Dedifferentiated amniotic fluid mesenchymal stem cell (primary cell): Measurements from ENCODE around the gene FOXF1.
A peak's percentile ranks its signal among the peaks of the same experiment; 100 is the strongest.

Experiments used
- DNase-seq: peaks from one replicate; pipeline ENCODE4 v3.0.0-alpha.2; 2016; ENCODE audit errors: extremely low spot score

FOXF1 gene

DNA sequence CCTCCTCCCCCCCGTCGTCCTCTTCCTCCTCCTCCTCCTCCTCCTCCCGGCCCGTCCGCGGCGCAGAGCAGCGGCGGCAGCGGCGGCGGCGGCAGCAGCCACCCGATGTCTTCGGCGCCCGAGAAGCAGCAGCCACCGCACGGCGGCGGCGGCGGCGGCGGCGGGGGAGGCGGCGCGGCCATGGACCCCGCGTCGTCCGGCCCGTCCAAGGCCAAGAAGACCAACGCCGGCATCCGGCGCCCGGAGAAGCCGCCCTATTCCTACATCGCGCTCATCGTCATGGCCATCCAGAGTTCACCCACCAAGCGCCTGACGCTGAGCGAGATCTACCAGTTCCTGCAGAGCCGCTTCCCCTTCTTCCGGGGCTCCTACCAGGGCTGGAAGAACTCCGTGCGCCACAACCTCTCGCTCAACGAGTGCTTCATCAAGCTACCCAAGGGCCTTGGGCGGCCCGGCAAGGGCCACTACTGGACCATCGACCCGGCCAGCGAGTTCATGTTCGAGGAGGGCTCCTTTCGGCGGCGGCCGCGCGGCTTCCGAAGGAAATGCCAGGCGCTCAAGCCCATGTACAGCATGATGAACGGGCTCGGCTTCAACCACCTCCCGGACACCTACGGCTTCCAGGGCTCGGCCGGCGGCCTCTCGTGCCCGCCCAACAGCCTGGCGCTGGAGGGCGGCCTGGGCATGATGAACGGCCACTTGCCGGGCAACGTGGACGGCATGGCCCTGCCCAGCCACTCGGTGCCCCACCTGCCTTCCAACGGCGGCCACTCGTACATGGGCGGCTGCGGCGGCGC lies at the start of gene FOXF1:
Gene FOXF1, plus strand, starts transcription at position 63 of the 797 bp plus-strand sequence. Its CDS starts 43 bp downstream, at position 106.
- peak; percentile 30 for DNase-seq

DNA sequence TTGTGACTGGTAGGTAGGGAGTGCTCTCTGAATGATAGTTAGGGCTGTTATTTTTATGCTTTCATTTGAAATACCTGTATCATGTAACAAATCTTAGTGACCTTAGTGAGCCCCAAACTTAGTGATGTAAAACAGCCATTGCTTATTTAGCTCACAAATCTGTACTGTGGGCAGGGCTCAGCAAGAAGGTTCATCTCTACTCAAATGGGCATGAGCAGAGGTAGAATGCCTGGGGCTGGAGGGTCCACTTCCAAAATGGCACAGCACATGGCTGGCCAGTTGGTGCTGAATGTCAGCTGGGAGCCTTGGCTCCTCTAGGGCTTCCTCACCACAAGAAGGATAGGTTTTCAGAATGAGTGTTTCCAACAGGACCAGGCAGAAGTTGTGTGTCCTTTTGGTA lies 49.3 kb upstream of the FOXF1 start:
- no peak for DNase-seq

DNA sequence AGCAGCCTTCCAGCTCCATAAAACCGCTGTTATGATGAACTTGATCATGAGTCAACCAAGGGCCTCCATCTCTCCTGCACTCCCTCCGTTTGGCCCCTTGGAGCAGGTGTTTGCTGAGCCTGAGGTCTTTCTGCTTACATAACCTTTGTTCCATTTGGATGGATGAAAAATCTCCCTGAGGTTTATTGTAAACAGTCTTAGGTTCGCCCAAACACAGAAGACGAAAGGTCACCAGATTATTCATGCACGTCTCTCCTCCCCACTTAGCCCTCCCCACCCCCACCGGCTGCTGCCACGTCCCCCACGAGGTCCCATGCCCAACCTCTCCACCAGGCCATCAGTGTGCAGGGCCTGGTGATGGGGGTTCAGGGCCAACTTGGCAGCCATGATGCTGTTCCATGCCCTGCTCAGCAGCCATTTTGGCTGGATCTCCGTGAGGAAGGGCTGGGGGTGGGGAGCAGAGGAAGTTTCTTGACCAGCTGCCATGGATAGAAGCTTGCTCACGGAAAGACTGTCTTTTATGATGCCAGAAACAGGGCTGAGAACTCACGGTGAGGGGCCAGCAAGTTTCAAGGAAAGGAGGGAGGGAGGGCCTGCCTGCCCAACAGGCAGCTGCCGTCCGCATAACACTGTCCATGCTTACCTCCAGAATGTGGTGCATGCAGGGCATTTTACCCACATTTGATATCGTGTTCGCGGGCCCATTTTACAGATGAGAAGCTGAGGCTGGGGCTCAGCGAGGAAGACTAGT lies 47.8 kb upstream of the FOXF1 start:
- no peak for DNase-seq

DNA sequence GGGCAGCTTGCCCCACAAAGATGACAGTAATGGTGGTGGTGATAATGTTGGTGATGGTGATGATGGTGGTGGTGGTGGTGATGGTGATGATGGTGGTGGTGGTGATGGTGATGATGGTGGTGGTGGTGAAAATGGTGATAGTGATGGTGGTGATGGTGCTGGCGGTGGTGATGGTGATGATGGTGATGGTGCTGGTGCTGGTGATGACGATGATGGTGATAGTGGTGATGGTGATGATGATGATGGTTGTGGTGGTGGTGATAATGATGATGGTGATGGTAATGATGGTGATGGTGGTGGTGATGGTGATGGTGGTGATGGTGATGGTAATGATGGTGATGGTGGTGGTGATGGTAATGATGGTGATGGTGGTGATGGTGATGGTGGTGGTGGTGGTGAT lies 46.3 kb upstream of the FOXF1 start:
- DNase-seq: no peak

DNA sequence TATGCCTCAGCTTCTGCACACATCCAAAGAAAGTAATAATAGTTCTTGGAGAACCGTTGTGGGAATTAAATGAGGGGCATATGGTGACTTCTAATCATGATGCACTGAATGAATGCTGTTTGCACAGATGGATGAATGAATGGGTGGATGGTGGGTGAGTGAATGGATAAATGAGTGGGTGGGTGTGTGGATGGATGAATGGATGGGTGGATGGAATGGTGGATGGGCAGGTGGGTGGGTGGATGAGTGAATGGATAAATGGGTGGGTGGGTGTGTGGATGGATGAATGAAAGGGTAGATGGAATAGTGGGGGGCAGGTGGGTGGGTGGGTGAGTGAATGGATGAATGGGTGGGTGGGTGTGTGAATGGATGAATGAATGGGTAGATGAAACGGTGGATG lies 44.9 kb upstream of the FOXF1 start:
- DNase-seq: no peak

DNA sequence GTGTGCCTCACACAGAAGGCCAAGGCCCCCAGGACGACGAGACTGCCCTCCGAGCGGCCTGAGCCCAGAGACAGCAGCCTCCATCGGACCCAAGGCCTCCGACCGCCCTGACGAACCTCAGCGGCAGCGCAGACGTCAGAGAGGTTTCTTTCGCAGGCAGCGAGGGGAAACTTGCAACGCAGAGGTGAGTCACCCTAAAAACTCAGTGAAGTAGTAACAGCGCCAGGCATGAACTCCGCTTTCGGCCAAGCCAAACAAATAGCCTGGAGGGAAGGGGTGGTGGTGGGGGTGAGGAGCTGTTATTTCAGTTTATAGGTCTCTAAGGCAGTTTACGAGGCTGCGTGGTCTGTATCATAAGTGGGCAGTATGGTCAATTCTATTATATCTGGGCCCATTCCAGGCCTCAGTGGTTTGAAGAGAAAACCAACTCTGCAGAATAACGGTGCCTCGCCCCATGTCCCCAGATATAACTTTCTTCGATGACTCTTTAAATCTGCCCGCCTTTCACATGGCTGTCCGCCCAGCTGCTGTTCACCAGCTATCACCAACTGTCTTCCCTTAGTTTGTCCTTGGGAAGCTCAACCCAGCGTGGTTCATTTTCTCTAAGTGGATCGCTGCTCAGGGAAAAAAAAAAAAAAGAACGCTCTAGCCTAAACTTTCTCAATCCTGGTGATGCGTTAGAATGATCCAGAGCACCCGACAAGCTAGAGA lies 43.5 kb upstream of the FOXF1 start:
- no peak for DNase-seq

DNA sequence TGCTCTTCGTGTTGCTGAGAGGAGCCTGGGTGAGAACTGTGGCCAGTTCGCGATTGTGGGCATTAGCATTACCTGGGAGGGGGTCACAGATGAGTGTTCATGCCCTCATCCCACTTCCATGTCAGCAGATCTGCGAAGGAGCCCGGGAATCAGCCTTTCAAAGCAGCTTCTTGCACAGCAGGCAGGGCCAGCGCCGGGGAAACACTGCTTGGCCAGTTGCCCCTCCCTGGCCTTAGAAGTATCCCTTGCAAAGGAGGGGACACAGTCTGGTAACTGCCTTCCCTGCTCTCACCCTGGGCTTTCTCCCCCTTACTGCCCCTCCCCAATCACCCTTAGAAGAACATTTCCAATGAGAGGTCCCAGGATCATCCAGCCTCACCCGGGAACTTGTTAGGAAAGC lies 42.8 kb upstream of the FOXF1 start:
- DNase-seq: no peak

DNA sequence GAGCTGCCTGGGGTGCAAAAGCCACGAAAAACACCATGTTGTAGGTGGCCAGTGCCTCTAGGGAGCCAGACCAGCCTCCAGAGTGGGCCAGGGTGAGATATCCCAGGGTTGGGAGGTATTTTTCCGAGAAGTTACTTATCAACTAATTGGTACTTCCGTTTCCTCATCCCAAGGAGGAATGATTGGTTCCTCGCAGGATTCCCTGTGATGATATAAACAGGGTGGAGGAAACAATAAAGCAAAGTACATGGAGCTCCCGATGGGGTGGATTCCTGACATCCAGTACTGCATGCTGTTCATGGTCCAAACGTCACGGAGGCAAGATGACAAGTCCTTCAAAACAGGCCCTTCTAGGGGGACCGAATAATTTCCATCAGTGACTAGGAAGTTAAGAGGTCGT lies 39.4 kb upstream of the FOXF1 start:
- no peak for DNase-seq

DNA sequence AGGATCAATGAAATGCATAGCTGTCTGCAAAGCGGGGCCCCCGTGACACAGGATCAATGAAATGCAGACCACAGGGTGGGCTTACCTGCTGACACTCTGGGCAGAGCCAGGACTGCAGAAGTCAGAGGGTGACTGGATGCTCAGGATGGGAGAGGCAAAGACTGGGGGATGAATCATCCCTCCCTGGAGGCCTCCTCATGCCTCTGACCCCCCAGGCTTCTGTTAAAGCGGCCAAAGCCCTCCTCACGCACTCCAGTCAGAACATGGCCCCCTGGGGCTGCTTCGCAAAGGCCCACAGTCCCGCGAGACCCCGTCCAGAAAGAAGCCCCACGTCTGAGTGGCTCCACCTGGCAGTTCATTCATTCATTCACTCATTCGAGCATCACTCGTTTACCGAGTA lies 38.4 kb upstream of the FOXF1 start:
- no peak for DNase-seq

DNA sequence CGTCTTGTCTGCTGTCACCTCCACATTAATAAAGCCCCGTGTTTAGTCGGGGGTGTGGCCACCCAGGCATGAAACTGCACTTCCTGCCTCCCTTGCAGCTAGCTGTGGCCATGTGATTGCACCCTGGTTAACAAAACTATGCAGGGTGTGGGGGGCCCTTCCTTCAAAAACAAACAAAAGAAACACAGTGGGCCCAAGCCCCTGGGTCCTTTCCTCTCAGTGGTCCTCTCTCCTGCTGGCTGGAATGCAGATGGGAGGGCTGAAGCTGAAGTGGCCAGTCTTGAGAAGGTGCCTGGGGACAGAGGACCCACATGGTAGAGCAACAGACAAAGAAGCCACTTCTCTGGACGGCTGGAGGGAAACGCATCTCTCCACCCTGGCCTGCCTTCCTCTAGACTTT lies 38.0 kb upstream of the FOXF1 start:
- no peak for DNase-seq

DNA sequence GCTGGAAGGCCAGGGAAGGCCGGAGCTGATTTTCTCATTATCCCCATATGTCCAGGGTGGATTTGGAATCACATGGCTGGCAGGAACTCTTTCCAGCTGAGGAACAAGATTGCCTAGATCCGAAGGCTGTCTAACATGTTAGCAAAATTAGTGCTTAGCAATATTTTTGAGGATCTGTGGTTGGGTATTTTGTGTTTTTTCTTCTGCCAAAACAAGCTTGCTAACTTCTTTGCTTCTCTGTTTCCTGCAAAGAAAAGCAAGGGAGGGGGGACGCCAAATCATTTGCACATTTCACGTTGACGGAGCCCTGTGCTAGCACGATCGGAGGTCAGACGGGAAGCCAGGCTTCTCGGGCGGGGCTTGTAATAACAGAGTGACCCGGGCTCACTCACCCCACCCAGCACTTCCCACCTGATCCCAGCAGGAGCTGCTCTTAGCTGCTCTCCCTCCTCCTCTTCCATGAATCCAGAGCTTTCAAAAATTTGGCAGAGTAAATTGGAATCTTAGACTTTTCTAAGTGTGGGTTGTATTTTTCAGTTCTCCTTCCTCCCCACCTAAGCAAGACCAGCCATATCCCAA lies 33.3 kb upstream of the FOXF1 start:
- no peak for DNase-seq

DNA sequence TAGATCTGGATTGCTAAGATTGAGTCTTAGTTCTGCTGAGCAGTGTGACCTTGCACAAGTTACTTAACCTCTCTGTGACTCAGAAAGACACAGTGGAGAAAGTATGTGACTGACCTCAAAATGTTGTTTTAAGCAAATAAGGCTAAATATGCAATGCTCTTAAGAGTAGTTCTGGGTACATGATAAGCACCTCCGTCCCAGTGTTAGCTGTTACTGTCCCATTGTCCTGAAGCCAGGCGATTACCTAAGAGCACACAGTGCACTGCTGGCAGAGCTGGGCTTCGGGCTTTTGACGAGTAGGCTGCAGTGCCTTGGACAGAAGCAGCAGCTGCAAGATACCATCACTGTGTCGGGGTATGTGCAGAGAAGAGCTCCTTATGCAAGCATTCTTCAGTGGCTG lies 32.7 kb upstream of the FOXF1 start:
- DNase-seq: no peak

DNA sequence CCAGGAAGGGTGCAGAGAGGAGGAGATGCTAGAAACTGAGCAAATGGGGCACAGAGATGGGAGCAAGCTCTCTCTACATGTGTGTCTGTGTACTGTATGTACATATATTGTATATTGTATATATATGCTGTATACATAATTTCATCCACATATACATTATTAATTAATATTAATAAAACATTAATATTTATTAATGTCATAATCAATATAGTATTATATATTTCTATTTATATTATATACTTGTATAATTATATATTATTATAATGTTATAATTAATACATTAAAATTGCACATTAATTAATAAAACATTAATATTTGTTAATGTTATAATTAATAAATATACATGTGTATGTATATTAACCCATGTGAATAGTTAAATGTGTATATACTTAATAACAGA lies 31.5 kb upstream of the FOXF1 start:
- DNase-seq: no peak

DNA sequence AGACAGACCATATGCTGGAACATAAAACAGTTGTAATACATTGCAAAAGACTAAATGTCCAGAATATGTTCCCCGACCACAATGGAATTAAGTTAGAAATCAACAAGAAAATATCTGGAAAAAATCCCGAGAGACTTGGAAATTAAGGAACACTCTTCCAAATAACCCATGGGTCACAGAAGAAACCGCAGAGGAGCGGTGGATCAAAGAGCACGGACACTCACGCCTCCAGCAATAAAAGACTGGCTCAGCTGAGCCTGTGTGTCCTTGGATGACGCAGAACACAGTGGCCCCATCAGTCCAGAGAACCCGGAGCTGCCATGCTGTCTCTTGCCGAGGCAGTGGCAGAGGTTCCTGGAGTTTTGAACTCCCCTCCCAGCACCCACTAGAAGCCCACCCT lies 30.9 kb upstream of the FOXF1 start:
- DNase-seq: no peak

DNA sequence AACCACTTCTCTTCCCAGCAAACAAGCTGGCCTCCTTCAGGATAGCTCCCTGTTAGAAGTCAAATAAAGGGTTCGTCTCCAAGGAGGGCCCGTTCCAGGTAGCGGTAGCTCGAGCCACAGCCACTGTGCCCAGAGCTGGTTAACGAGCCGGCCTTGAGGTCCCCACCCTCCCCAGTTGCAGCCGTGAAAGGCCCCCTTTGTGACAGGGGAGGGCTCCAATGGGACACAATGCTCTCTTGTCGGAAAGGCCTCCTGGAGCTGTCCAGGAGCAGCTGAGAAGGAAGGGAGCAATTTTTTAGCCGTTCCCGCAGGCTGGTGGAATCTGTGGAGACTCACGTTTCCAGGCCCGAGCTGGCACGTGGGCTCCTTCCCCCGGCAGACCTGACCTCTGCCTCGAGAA lies 29.9 kb upstream of the FOXF1 start:
- no peak for DNase-seq

DNA sequence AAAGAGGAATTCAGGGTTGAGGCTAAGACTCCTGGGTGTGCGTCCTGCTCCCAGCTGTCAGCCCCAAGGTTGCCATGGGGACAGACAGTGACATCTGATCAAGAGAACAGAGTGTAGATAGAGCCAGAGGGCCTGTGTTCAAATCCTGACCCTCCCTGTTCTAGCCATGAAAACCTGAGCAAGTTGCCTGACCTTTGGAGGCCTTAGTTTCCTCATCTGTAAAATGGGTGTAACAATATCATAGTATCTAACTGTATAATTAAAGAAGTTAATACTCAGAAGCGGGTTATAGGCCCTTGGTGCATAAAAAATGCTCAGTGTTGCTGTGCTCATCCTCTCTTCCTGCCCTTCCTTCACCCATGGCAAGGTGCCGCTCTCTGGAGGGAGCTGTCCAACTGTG lies 28.7 kb upstream of the FOXF1 start:
- DNase-seq: no peak

DNA sequence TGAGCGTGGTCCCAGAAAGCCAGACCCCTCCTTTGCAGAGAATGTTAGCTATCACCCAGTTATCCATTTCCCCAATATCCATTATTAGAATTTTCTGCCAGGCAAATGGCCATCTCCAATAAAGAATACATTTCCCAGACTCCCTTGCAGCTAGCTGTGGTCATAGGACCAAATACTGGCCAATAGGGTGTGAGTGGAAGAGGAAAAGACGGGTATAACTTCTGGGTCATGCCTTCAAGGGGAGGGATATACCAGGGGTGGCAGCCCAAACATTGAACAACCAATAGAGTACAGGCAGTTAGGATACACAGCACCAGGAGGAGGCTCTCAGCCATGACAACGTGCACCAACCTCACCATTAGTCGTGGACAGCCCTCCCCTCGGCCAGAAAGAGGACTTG lies 26.1 kb upstream of the FOXF1 start:
- DNase-seq: no peak

DNA sequence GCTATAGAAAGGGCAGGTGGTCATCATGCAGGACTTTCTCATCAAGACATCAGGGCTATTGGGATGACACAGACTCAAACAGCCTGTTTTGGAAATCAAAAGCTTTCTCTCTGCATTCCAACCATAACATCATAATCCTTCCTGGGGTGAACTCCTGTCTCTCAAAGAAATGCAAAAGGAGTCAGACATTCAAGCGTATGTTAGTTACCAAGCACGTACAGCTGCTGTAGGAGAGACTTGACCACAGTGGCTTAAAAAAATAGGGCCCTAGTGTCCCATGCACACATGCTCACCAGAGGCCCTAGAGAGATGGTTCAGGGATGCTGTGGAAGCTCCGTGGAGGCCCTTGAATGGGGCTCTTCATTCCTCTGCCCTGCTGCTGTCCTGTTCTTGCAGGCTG lies 24.6 kb upstream of the FOXF1 start:
- DNase-seq: no peak

DNA sequence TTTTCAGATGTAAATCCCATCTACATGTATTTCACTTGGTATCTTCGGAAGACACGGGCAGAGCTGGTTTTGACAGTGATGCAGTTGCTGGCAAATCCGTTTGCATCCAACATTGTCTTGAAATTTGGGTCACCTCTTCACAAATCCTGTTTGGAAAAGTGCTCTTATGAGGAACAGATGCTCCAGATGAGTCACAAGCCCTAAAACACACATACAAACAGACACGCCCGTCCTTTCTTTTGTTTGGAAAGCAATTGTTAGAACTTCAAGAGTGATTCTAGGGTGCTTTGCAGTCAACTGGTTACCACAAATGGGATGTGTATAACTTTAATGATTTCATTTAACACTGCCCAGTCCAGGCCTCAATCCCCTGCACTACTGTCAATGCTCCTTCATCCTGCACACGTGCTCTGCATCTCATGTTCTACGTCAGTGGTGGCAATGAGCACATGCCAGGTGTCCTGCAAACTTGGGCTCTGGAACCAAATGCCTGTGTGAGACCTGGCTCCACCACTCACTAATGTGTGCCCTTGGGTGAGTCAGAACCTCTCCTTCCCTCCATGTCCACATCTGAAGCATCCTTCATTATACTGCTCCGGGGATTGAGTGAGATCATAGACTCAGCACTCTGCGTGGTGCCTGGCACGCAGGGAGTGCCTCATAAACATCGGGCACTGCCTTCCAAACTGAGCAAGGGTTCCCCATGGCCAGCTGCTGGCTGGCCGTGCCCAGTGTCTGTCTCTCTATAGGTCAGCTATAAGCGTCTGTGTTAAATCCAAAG lies 19.3 kb upstream of the FOXF1 start:
- peak; percentile 56 for DNase-seq

DNA sequence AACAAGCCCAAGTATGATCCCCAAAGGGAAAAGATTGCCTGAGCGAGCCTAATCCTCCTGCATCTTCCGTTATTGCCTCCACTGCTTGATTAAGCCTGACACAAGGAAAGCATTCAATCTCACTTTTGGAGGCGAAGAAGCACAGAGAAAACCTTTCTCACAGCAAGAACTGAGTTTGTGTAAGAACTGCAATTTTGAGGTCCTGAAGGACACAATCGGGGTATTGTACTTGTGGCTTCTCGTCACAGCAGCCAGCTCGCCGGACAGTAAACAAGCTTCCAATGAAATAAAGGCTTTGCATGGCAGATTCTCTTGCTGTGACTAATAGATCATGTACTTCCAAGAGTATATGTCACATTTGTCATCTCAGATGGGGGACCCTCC lies 18.7 kb upstream of the FOXF1 start:
- no peak for DNase-seq

DNA sequence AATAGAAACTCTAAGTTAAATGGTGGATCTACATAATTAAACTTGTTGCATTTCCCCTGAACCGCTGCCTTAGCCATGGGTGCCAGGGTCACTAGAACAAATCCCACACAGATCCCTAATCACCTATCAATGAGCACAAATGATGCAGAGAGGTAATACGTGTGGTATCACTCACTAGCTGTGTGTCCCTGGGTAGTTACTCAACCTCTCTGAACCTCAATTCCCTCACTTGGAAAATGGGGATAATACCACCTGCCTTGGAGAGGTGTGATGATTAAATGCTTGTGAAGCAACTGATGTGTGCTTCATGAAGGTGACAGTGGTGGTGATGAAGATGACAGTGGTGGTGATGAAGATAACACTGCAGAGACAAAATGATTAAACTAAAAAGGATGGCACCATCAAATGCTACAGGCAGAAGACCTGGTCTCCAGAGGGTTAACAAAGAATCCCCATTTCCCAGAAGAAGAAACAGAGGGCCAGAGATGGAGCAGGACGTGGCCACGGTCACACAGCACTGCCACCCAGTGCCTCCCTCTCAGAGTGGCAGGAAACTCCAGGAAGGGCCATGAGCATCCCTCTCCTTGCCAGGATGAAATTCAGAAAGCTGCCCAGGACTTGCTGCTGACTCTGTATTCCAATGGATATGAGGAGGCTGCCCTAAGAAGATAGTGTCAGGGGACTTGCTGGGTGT lies 17.9 kb upstream of the FOXF1 start:
- no peak for DNase-seq
